Measurements from ENCODE around the gene CA11.
A peak's percentile ranks its signal among the peaks of the same experiment; 100 is the strongest.

Gene CA11

DNA sequence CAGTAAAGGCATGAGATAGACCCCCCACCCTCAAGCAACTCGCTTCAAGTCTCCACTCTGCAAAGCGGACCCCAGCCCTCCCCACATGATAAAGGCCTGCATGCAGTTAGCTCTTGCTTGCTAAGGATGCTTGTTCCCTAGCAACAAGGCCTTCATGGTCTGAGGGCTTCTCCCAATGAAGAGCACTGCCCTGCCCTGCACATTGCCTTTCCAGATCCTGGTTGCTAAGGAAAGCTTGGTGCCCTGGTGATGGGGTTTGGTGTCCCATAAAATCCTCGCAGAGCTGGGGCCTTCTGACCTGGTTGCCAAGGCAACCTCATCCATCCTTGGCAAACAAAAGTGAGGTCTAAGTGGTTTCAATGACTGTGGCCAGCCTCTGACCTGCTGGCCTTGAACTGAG, 14.8 kb downstream of the CA11 start:
- DNase-seq (ENCODE audit: insufficient read length, low spot score) (no peak), FAIRE-seq (no peak)

- FAIRE-seq, result no peak
- no peak for DNase-seq (ENCODE audit: insufficient read length, low spot score)
Observed at GRCh38 chr19:48630296-48631063, 15.5 kb downstream of the CA11 start.

DNA sequence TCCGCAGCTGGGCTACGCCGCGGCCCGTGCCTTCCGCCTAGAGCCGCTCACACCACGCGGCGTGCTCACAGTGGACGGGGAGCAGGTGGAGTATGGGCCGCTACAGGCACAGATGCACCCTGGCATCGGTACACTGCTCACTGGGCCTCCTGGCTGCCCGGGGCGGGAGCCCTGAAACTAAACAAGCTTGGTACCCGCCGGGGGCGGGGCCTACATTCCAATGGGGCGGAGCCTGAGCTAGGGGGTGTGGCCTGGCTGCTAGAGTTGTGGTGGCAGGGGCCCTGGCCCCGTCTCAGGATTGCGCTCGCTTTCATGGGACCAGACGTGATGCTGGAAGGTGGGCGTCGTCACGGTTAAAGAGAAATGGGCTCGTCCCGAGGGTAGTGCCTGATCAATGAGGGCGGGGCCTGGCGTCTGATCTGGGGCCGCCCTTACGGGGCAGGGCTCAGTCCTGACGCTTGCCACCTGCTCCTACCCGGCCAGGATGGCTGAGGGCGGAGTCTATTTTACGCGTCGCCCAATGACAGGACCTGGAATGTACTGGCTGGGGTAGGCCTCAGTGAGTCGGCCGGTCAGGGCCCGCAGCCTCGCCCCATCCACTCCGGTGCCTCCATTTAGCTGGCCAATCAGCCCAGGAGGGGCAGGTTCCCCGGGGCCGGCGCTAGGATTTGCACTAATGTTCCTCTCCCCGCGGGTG, 16.2 kb downstream of the CA11 start:
- FAIRE-seq, result no peak
- no peak for DNase-seq (ENCODE audit: insufficient read length, low spot score)

DNA sequence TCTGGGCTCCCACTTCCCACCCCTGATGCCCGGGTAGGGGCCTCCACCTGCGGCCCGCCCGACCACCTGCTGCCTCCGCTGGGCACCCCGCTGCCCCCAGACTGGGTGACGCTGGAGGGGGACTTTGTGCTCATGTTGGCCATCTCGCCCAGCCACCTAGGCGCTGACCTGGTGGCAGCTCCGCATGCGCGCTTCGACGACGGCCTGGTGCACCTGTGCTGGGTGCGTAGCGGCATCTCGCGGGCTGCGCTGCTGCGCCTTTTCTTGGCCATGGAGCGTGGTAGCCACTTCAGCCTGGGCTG, 16.7 kb downstream of the CA11 start:
- DNase-seq (ENCODE audit: insufficient read length, low spot score) (no peak), FAIRE-seq (no peak)

GRCh38 chr19:48628486-48629296, 17.3 kb downstream of the CA11 start:
- no peak for DNase-seq (ENCODE audit: insufficient read length, low spot score)
- FAIRE-seq, result no peak

- no peak for DNase-seq (ENCODE audit: insufficient read length, low spot score)
- no peak for FAIRE-seq
Observed at GRCh38 chr19:48627865-48628314, 18.1 kb downstream of the CA11 start.

DNA sequence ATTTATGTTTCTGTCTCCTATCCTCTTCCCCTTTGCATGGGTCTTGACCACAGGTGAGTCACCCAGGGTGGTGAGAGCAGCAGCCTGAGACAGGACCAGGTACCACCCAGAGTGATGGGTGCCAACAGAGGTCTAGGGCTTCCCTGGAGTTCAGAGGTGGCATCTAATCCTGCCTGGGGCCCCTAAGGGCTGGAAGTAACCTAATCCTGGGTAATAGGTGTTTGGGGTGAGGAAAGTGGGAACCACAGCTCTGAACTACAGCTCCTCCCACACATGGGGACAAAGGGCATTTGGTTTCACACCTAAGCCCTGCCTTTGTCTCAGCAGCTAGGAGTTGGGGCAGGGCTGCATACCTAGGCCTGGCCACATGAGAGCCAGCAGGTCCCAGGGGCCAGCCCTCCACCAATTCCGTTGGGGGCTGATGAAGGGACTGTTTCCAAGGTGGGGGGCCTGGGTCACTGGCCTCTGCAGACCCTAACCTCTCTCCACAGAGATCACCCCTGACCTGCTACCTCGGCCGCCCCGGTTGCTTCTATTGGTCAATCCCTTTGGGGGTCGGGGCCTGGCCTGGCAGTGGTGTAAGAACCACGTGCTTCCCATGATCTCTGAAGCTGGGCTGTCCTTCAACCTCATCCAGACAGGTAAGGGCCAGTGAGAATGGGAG, 18.7 kb downstream of the CA11 start:
- FAIRE-seq, result no peak
- no peak for DNase-seq (ENCODE audit: insufficient read length, low spot score)

DNA sequence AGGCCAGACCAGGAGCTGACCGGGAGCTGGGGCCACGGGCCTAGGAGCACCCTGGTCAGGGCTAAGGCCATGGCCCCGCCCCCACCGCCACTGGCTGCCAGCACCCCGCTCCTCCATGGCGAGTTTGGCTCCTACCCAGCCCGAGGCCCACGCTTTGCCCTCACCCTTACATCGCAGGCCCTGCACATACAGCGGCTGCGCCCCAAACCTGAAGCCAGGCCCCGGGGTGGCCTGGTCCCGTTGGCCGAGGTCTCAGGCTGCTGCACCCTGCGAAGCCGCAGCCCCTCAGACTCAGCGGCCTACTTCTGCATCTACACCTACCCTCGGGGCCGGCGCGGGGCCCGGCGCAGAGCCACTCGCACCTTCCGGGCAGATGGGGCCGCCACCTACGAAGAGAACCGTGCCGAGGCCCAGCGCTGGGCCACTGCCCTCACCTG, 20.1 kb downstream of the CA11 start:
- no peak for DNase-seq (ENCODE audit: insufficient read length, low spot score)
- no peak for FAIRE-seq

GRCh38 chr19:48624791-48625723, 20.9 kb downstream of the CA11 start:
- no peak for DNase-seq (ENCODE audit: insufficient read length, low spot score)
- FAIRE-seq, result no peak

GRCh38 chr19:48624067-48624594, 21.9 kb downstream of the CA11 start:
- peak; percentile 98 for FAIRE-seq
- peak; percentile 95 for DNase-seq (ENCODE audit: insufficient read length, low spot score)

GRCh38 chr19:48623556-48624066, 22.4 kb downstream of the CA11 start:
- DNase-seq (ENCODE audit: insufficient read length, low spot score) (no peak), FAIRE-seq (no peak)

- DNase-seq (ENCODE audit: insufficient read length, low spot score) (no peak), FAIRE-seq (peak; percentile 62)
Observed at GRCh38 chr19:48619692-48620585, 26.0 kb downstream of the CA11 start.

DNA sequence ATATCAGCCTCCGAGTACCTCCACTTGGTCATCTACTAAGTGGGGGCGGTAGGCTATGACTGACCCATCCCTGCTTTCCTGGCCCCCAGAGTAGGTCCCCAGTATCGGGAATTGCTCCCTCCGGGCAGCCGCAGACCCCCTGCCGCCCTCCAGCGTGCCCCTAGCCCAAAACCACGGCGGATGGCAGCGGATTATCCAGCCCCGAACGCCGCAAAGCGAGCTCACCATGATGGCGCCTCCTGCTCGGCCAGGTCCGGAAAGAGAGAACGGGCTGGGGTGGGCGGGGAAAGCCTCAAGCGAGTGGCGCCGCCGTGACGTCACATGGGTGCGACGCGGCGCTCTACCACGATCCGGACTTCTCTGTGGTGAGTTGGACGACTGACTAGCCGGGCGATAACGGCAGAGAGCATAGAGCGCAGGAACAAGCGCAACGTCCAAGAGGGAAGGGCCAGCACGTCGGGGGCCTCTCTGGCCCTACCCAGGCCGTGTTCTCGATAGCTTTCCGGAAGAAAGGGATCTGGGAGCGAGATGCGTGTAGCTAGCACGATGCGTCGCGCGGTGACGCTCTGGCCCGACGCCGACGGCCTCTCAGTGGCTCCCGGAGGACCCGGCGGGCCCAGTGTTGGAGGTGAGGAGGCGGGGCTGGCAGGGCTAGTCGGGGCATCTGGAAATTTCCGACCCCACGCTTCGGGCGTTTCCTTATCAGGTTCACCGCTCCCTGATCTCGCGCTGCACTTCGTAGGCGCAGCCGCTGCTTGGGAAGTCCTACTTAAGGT, 26.9 kb downstream of the CA11 start, which contains the start of the genes RPL18 and SPHK2:
Gene RPL18, minus strand, starts transcription at position 263 of the 776 bp plus-strand sequence. Its CDS starts 35 bp downstream, at position 228.
Gene SPHK2, plus strand, starts transcription at position 591 of the 776 bp plus-strand sequence. CDS start 1,009 bp downstream, outside the sequence.
- DNase-seq (ENCODE audit: insufficient read length, low spot score), result peak; percentile 97
- peak; percentile 96 for FAIRE-seq

GRCh38 chr19:48618278-48618915, 27.6 kb downstream of the CA11 start:
- FAIRE-seq (no peak), DNase-seq (ENCODE audit: insufficient read length, low spot score) (no peak)

GRCh38 chr19:48617146-48617937, 28.6 kb downstream of the CA11 start:
- DNase-seq (ENCODE audit: insufficient read length, low spot score) (no peak), FAIRE-seq (no peak)

DNA sequence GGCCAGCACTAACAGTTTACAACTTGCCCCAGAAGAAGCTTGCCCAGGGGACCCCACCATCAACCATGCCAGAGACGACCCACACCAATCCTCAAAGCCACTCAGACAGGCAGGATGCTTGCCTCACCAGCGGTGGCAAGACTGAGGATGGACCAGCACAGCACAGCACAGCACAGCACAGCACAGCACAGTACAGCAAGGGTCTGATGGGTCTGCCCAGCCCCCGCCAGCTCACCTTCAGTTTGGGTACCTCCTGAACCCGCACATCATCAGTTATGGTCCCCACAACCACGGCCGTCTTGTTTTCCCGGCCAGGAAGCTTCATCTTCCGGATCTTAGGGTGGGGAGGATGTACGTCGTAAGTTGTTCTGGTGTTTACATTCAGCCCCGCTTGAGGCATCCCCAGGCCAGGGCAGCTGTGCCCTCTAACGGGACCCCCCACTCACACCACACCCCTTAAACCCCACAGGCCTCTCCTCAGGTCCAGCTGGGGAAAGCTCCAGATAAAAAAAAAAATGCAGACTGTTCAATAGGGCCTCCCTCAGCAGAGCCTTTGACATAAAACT, 29.4 kb downstream of the CA11 start:
- FAIRE-seq (no peak), DNase-seq (ENCODE audit: insufficient read length, low spot score) (no peak)

Data from GM19239 (cell line).